ENCODE data around the gene RFX5. TPM values are rescaled to one million over a fixed set of nuclear protein-coding genes. Genes with fewer than 3 reads are reported as not detected.
"Not testable (repeated sequence)": the region's sequence is repeated elsewhere in the genome, so short reads cannot be mapped to it uniquely, and the experiment has no call there.

RFX5 gene
- total RNA-seq: 10 to 100 TPM; 20.1 to 50.6 (median 24.4) TPM

DNA sequence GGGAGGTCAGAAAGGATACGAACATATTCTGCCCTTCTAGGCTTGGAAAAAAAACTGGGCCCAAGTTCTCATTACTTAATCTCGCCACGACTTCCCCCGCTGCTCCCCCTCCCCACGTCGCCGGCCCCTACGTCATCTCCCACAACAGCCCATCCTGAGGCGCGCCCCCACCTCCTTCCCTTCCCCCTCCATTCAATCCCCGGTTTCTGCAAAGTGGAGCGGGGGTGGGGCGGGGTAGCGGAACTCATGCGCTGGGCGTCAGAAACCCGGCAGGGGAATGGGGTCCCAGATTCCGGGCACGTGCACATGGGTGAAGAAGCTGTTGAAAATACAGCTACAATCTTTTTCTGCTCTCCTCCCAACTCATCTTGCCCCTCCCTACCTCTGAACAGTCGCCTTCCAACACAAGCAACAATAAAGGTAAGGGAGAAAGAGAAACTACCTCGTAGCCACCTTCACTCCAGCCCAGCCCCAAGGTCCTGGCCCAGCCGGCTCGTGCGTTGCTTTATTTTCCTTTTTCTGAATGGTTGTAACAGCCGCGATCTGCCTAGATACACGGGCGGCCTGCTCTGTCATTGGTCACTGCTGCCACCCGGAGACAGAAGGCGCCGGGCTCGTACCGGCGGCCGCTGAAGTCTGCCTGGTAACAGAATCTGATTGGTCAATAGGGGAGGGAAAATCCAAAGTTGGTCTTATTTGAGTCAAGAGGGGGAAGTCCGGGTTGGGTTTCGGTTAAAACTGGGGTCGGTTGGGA lies at the start of gene RFX5:
TSS of gene RFX5 (minus strand) at position 484 of the 754 bp plus-strand sequence. CDS start 932 bp downstream, outside the sequence.
- ATAC-seq (ENCODE audit: low FRiP score) (peak; percentile 97), DNase-seq (ENCODE audit: low spot score) (peak; percentile 81)
- TF ChIP-seq, protein P1, sequence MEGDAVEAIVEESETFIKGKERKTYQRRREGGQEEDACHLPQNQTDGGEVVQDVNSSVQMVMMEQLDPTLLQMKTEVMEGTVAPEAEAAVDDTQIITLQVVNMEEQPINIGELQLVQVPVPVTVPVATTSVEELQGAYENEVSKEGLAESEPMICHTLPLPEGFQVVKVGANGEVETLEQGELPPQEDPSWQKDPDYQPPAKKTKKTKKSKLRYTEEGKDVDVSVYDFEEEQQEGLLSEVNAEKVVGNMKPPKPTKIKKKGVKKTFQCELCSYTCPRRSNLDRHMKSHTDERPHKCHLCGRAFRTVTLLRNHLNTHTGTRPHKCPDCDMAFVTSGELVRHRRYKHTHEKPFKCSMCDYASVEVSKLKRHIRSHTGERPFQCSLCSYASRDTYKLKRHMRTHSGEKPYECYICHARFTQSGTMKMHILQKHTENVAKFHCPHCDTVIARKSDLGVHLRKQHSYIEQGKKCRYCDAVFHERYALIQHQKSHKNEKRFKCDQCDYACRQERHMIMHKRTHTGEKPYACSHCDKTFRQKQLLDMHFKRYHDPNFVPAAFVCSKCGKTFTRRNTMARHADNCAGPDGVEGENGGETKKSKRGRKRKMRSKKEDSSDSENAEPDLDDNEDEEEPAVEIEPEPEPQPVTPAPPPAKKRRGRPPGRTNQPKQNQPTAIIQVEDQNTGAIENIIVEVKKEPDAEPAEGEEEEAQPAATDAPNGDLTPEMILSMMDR (IDR thresholded peaks at IDR 0.05): no peak

DNA sequence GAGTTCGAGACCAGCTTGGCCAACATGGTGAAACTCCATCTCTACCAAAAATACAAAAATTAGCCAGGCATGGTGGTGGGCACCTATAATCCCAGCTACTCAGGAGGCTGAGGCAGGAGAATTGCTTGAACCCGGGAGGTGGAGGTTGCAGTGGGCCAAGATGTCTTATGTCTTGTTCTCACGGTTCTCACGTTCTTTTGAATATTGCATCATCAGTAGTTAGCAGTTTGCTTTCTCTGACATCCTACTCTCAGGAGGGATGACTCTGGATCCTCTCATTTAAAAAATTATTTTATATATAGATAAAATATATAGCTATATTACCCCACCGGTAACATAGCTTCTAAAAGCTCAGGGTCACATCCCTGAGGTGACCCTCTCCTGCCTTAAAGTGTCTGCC lies 49.2 kb upstream of the RFX5 start:
- ATAC-seq (ENCODE audit: low FRiP score); DNase-seq (ENCODE audit: low spot score): not testable (repeated sequence)

DNA sequence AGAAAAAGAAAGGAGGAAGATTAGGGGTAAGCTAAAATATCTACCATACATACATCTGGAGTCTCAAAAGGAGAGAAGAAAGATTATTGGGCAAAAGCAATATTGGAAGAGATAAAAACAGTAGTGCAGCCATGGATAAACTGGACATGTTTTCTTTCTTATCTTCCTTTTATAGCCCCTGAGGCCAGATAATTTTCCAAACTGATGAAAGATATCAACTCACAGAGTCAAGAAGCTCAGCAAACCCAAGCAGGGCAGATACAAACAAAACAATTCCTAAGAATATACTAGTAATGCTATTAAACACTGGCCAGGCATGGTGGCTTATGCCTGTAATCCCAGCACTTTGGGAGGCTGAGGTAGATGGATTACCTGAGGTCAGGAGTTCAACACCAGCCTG lies 46.5 kb upstream of the RFX5 start:
- TF ChIP-seq, protein P1 (IDR thresholded peaks at IDR 0.05): no peak
- ATAC-seq (ENCODE audit: low FRiP score): no peak
- no peak for DNase-seq (ENCODE audit: low spot score)

DNA sequence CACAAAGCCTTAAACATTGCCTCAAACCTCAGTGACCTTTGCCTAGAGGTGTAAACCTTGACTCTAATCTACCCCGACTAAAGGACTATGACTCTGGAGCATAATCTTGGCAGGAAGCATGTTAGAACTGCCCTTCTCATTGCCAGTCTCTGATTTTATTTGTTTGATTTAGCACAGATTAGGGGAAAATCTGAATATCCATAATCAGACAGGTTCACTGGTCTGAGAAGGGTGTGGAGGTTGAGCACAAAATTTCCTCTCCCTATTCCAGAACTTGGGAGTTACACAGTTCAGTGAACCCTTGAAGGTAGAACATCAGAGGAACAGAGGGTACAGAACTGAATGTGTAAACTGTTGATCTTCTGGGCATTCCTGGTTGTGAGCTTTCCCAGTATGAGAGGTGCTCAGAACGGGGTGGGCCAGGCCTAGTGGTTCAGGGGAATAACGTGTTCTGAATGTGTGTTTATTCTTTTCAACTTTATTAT lies 44.1 kb upstream of the RFX5 start:
- no peak for DNase-seq (ENCODE audit: low spot score)
- ATAC-seq (ENCODE audit: low FRiP score): no peak
- TF ChIP-seq, protein P1 (IDR thresholded peaks at IDR 0.05): no peak

DNA sequence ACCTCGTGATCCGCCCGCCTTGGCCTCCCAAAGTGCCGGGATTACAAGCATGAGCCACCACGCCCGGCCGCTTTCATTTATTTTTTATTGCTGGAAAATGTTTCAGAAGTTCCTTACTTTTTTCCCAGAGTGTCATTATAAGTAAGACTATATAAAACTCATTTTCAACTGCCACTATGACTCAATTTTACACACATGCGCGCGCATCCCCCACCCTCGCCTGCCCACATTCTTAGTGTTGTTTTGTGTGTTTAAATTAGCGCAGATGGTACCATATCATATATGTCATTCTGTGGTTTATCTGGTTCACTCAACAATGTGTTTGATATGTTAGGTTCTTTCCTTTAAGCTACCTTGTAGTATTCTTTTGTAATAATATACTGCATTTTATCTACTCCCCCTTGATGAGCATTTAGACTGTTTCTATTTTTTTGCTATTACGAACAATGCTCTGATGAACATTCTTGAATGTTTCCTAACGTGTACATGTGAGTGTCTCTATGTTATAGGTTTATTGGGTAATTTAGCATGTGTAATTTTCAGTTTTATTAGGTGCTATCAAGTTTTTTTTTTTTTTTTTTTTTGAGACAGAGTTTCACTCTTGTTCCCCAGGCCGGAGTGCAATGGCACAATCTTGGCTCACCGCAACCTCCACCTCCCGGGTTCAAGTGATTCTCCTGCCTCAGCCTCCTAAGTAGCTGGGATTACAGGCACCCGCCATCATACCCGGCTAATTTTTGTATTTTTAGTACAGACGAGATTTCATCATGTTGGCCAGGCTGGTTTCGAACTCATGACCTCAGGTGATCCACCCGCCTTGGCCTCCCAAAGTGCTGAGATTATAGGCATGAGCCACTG lies 43.4 kb upstream of the RFX5 start:
- DNase-seq (ENCODE audit: low spot score); ATAC-seq (ENCODE audit: low FRiP score): not testable (repeated sequence)

DNA sequence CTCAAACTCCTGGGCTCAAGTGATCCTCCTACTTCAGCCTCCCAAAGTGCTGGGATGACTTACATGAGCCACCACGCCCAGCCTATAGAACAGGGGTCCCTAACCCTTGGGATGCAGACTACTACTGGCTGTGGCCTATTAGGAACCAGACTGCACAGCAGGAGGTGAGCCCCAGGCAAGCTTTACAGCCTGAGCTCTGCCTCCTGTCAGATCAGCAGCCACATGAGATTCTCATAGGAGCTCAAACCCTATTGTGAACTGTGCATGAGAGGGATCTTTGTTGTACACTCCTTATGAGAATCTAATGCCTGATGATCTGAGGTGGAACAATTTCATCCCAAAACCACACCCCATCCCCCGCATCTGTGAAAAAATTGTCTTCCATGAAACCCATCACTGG lies 39.0 kb upstream of the RFX5 start:
- TF ChIP-seq, protein P1 (IDR thresholded peaks at IDR 0.05): no peak
- no peak for ATAC-seq (ENCODE audit: low FRiP score)
- DNase-seq (ENCODE audit: low spot score): no peak

DNA sequence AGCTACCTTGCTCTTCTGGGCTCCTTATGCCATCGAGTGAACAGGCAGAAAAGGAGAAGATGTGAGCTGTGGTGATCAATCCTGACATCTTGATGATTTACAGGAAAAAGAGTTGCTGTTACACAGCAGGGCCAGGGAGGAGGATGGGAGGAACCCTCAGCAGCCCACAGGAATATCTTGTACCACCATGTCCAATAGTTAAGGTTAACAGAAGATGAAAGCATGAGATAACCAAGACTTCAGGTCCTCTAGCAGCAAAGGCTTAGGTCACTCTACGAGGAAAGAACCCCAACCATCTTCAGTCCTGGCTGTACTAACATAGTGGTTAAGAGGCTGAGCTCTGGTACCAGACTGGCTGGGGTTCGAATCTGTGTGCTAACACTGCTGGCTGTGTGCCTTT lies 37.5 kb upstream of the RFX5 start:
- ATAC-seq (ENCODE audit: low FRiP score) (no peak), DNase-seq (ENCODE audit: low spot score) (no peak)
- TF ChIP-seq, protein P1 (IDR thresholded peaks at IDR 0.05): no peak

Data from omental fat pad (tissue), 4 donors.